ENCODE results near the gene MRPL28. TPM values are rescaled to one million over a fixed set of nuclear protein-coding genes. Genes with fewer than 3 reads are reported as not detected.

MRPL28 gene
- total and polyA plus RNA-seq, 2 experiments from 2014 or later: 88.1 to 126 TPM

- H3K9me3 ChIP-seq (ENCODE audit: low read depth): no peaks in the 10 kb centered on the region
- H3K79me2 ChIP-seq: peaks cover 22% of the 10 kb centered on the region
- no peaks in the 10 kb centered on the region for H4K20me1 ChIP-seq (ENCODE audit: insufficient read depth, poor library complexity, severe bottlenecking)
- H3K27me3 ChIP-seq: no peaks in the 10 kb centered on the region
- H2AFZ ChIP-seq: peak within 1 kb of the TSS; percentile 90
- H3K9me2 ChIP-seq (replicated peaks; ENCODE audit: insufficient read depth): no peaks in the 10 kb centered on the region
- DNase-seq (ENCODE audit: low spot score): peak; percentile 73
- H3K4me2 ChIP-seq: peak within 1 kb of the TSS; percentile 93
- H3K27ac ChIP-seq: peak within 1 kb of the TSS; percentile 87
- H3K4me1 ChIP-seq (ENCODE audit: insufficient read depth): peaks cover 19% of the 10 kb centered on the region
- peak within 1 kb of the TSS; percentile 82 for H3K4me3 ChIP-seq
- 2% methylated on average over 36 of the region's 75 CpGs for WGBS (ENCODE audit: low lambda C conversion rate, missing lambda C conversion rate)
- TF ChIP-seq EZH2phosphoT487 (IDR thresholded peaks at IDR 0.05; ENCODE audit: low read depth, severe bottlenecking, unreplicated experiment) (no peak), EZH2 (IDR thresholded peaks at IDR 0.05; ENCODE audit: borderline replicate concordance) (no peak), CTCF (IDR thresholded peaks at IDR 0.05; ENCODE audit: poor library complexity) (no peak)
- H3K36me3 ChIP-seq (replicated peaks; ENCODE audit: insufficient read depth, low read depth): no peaks in the 10 kb centered on the region
Measured at GRCh38 chr16:397135-397661, 26.9 kb upstream of the MRPL28 start, which contains the start of gene NME4. TSS of gene NME4 (plus strand) at chr16:397199. CDS start at chr16:397223, 24 bp downstream.

GRCh38 chr16:396605-397004 is 26.3 kb upstream of the MRPL28 start:
- no peaks in the 10 kb centered on the region for H3K9me3 ChIP-seq (ENCODE audit: low read depth)
- no peaks in the 10 kb centered on the region for H4K20me1 ChIP-seq (ENCODE audit: insufficient read depth, poor library complexity, severe bottlenecking)
- peaks cover 22% of the 10 kb centered on the region for H3K79me2 ChIP-seq
- H3K4me1 ChIP-seq (ENCODE audit: insufficient read depth): peaks cover 19% of the 10 kb centered on the region
- peak overlapping the region; percentile 82 for H3K4me3 ChIP-seq
- peak overlapping the region; percentile 90 for H2AFZ ChIP-seq
- peak overlapping the region; percentile 93 for H3K4me2 ChIP-seq
- no peaks in the 10 kb centered on the region for H3K27me3 ChIP-seq
- 4% methylated on average over 22 of the region's 22 CpGs for WGBS (ENCODE audit: low lambda C conversion rate, missing lambda C conversion rate)
- no peaks in the 10 kb centered on the region for H3K36me3 ChIP-seq (replicated peaks; ENCODE audit: insufficient read depth, low read depth)
- H3K27ac ChIP-seq: peak overlapping the region; percentile 87
- peak; percentile 80 for DNase-seq (ENCODE audit: low spot score)
- TF ChIP-seq CTCF (IDR thresholded peaks at IDR 0.05; ENCODE audit: poor library complexity) (no peak), EZH2phosphoT487 (IDR thresholded peaks at IDR 0.05; ENCODE audit: low read depth, severe bottlenecking, unreplicated experiment) (no peak), EZH2 (IDR thresholded peaks at IDR 0.05; ENCODE audit: borderline replicate concordance) (no peak)
- H3K9me2 ChIP-seq (replicated peaks; ENCODE audit: insufficient read depth): no peaks in the 10 kb centered on the region

- H2AFZ ChIP-seq: peak overlapping the region; percentile 90
- peaks cover 26% of the 10 kb centered on the region for H3K79me2 ChIP-seq
- H3K27ac ChIP-seq: peak overlapping the region; percentile 87
- peak overlapping the region; percentile 93 for H3K4me2 ChIP-seq
- no peaks in the 10 kb centered on the region for H3K9me3 ChIP-seq (ENCODE audit: low read depth)
- no peak for TF ChIP-seq CTCF (IDR thresholded peaks at IDR 0.05; ENCODE audit: poor library complexity)
- TF ChIP-seq EZH2phosphoT487 (IDR thresholded peaks at IDR 0.05; ENCODE audit: low read depth, severe bottlenecking, unreplicated experiment): no peak
- TF ChIP-seq EZH2 (IDR thresholded peaks at IDR 0.05; ENCODE audit: borderline replicate concordance): no peak
- H3K27me3 ChIP-seq: no peaks in the 10 kb centered on the region
- 32% methylated on average over 3 of the region's 3 CpGs for WGBS (ENCODE audit: low lambda C conversion rate, missing lambda C conversion rate)
- H3K4me3 ChIP-seq: peak overlapping the region; percentile 82
- H3K9me2 ChIP-seq (replicated peaks; ENCODE audit: insufficient read depth): no peaks in the 10 kb centered on the region
- peaks cover 19% of the 10 kb centered on the region for H3K4me1 ChIP-seq (ENCODE audit: insufficient read depth)
- no peaks in the 10 kb centered on the region for H3K36me3 ChIP-seq (replicated peaks; ENCODE audit: insufficient read depth, low read depth)
- DNase-seq (ENCODE audit: low spot score): no peak
- no peaks in the 10 kb centered on the region for H4K20me1 ChIP-seq (ENCODE audit: insufficient read depth, poor library complexity, severe bottlenecking)
Measured at GRCh38 chr16:396199-396598, 25.9 kb upstream of the MRPL28 start.

Measured in hepatocyte (in vitro differentiated cells).